ENCODE measurements around the gene RFNG. TPM values are rescaled to one million over a fixed set of nuclear protein-coding genes. Genes with fewer than 3 reads are reported as not detected.

Gene RFNG
- total and polyA plus RNA-seq, 2 of the 13 experiments (the other 11 are each of a cell fraction or from before 2014, with no cell fraction given), result 61.4 to 64.0 TPM

GRCh38 chr17:82097184-82097918 is 45.7 kb upstream of the RFNG start (continued):
- TF ChIP-seq AGO1 (IDR thresholded peaks at IDR 0.05; ENCODE audit: low read depth, low read length, poor library complexity, severe bottlenecking) (peak; percentile 11), THAP7 (CRISPR knock-in tag; IDR thresholded peaks at IDR 0.05) (no peak), NCOR1 (IDR thresholded peaks at IDR 0.05; ENCODE audit: borderline replicate concordance, low read length) (no peak), ZBTB4 (CRISPR knock-in tag; IDR thresholded peaks at IDR 0.05; ENCODE audit: borderline replicate concordance) (no peak), NFKB2 (CRISPR knock-in tag; IDR thresholded peaks at IDR 0.05; ENCODE audit: borderline replicate concordance) (no peak), ZNF678 (CRISPR knock-in tag; IDR thresholded peaks at IDR 0.05) (peak; percentile 1; the same call in 1 of the 2 replicates), HMGXB4 (CRISPR knock-in tag; IDR thresholded peaks at IDR 0.05; ENCODE audit: borderline replicate concordance in 1 of 2, low read depth in 1 of 2) (peak; percentile 14 to 67; a peak in 2 of 4 replicates), MED1 (CRISPR knock-in tag; IDR thresholded peaks at IDR 0.05) (no peak), SIX4 (CRISPR knock-in tag; IDR thresholded peaks at IDR 0.05) (no peak), E2F5 (CRISPR knock-in tag; conservative IDR thresholded peaks at IDR 0.05) (no peak), PRDM15 (CRISPR knock-in tag; IDR thresholded peaks at IDR 0.05) (no peak), ZNF326 (CRISPR knock-in tag; IDR thresholded peaks at IDR 0.05; ENCODE audit: borderline replicate concordance) (no peak), ZNF124 (CRISPR knock-in tag; IDR thresholded peaks at IDR 0.05) (no peak), ZNF414 (CRISPR knock-in tag; IDR thresholded peaks at IDR 0.05) (no peak)
